ENCODE measurements around the gene PLCB1.
"Not testable (repeated sequence)": the region's sequence is repeated elsewhere in the genome, so short reads cannot be mapped to it uniquely, and the experiment has no call there.

The PLCB1 gene

GRCh38 chr20:8350225-8350624 is 218.2 kb downstream of the PLCB1 start:
- H3K4me3 ChIP-seq, H3K27ac ChIP-seq: not testable (repeated sequence)

GRCh38 chr20:8352486-8352885 is 220.4 kb downstream of the PLCB1 start:
- H3K27ac ChIP-seq, result no peak overlapping the region
- no peak overlapping the region for H3K4me3 ChIP-seq

GRCh38 chr20:8353512-8353911 is 221.4 kb downstream of the PLCB1 start:
- H3K27ac ChIP-seq, result no peak overlapping the region

GRCh38 chr20:8355453-8355852 is 223.4 kb downstream of the PLCB1 start:
- Histone ChIP-seq H3K27ac (no peak overlapping the region), H3K4me3 (no peak overlapping the region)

More at GRCh38 chr20:8353512-8353911, 221.4 kb downstream of the PLCB1 start:
- H3K4me3 ChIP-seq, result no peak overlapping the region

- H3K27ac ChIP-seq, result no peak overlapping the region
- no peak overlapping the region for H3K4me3 ChIP-seq
These were observed 224.7 kb downstream of the PLCB1 start for GRCh38 chr20:8356806-8357205.

- Histone ChIP-seq H3K27ac (no peak overlapping the region), H3K4me3 (no peak overlapping the region)
These were observed 225.6 kb downstream of the PLCB1 start for GRCh38 chr20:8357703-8358102.

- no peak overlapping the region for H3K4me3 ChIP-seq
- no peak overlapping the region for H3K27ac ChIP-seq
These were observed 228.0 kb downstream of the PLCB1 start for GRCh38 chr20:8360035-8360434.

- no peak overlapping the region for H3K27ac ChIP-seq
These were observed 229.1 kb downstream of the PLCB1 start for GRCh38 chr20:8361006-8361652.

GRCh38 chr20:8361779-8362178 is 229.7 kb downstream of the PLCB1 start:
- no peak overlapping the region for H3K4me3 ChIP-seq
- H3K27ac ChIP-seq, result no peak overlapping the region

More at GRCh38 chr20:8361006-8361652, 229.1 kb downstream of the PLCB1 start:
- H3K4me3 ChIP-seq, result no peak overlapping the region

GRCh38 chr20:8362457-8362856 is 230.4 kb downstream of the PLCB1 start:
- H3K27ac ChIP-seq, result no peak overlapping the region
- H3K4me3 ChIP-seq, result no peak overlapping the region

- H3K27ac ChIP-seq, result no peak overlapping the region
- no peak overlapping the region for H3K4me3 ChIP-seq
These were observed 232.1 kb downstream of the PLCB1 start for GRCh38 chr20:8363970-8364733.

GRCh38 chr20:8364734-8365078 is 232.6 kb downstream of the PLCB1 start:
- Histone ChIP-seq H3K27ac (no peak overlapping the region), H3K4me3 (no peak overlapping the region)

GRCh38 chr20:8365634-8366033 is 233.6 kb downstream of the PLCB1 start:
- Histone ChIP-seq H3K4me3 (no peak overlapping the region), H3K27ac (no peak overlapping the region)

- Histone ChIP-seq H3K4me3 (no peak overlapping the region), H3K27ac (no peak overlapping the region)
These were observed 234.3 kb downstream of the PLCB1 start for GRCh38 chr20:8366303-8366923.

GRCh38 chr20:8367689-8368088 is 235.6 kb downstream of the PLCB1 start:
- no peak overlapping the region for H3K27ac ChIP-seq
- no peak overlapping the region for H3K4me3 ChIP-seq

- H3K27ac ChIP-seq, result no peak overlapping the region
- no peak overlapping the region for H3K4me3 ChIP-seq
These were observed 236.6 kb downstream of the PLCB1 start for GRCh38 chr20:8368670-8369069.

- Histone ChIP-seq H3K27ac (no peak overlapping the region), H3K4me3 (no peak overlapping the region)
These were observed 237.2 kb downstream of the PLCB1 start for GRCh38 chr20:8369311-8369710.

GRCh38 chr20:8370774-8371173 is 238.7 kb downstream of the PLCB1 start:
- no peak overlapping the region for H3K27ac ChIP-seq
- H3K4me3 ChIP-seq, result no peak overlapping the region

GRCh38 chr20:8372824-8373380 is 240.8 kb downstream of the PLCB1 start:
- no peak overlapping the region for H3K27ac ChIP-seq
- H3K4me3 ChIP-seq, result no peak overlapping the region

GRCh38 chr20:8373579-8373978 is 241.5 kb downstream of the PLCB1 start:
- H3K4me3 ChIP-seq, result no peak overlapping the region
- no peak overlapping the region for H3K27ac ChIP-seq

- no peak overlapping the region for H3K4me3 ChIP-seq
- no peak overlapping the region for H3K27ac ChIP-seq
These were observed 243.8 kb downstream of the PLCB1 start for GRCh38 chr20:8375898-8376297.
